Neural progenitor cell (in vitro differentiated cells): Measurements from ENCODE around the gene VAV2. TPM values are rescaled to one million over a fixed set of nuclear protein-coding genes. Genes with fewer than 3 reads are reported as not detected.

Experiments
- DNase-seq: peaks from one replicate; pipeline ENCODE4 v3.0.0-alpha.2; 2016; ENCODE audit warnings: low spot score
- H2AFZ ChIP-seq: fragments of 200-600 bp; sonication (generic); replicated peaks from 2 replicates; pipeline ENCODE4 v1.6.1; 2016; ENCODE audit warnings: antibody characterized with exemption
- H3F3A ChIP-seq: fragments of 200-600 bp; sonication (generic); 2 replicates; pipeline ENCODE4 v1.6.1; 2016; ENCODE audit warnings: antibody characterized with exemption, low read depth
- H3K27ac ChIP-seq: fragments of 200-600 bp; sonication (generic); 2 replicates; pipeline ENCODE4 v1.5.1; 2016; ENCODE audit warnings: mild to moderate bottlenecking
- H3K27me3 ChIP-seq: fragments of 200-600 bp; sonication (generic); 2 replicates; pipeline ENCODE4 v1.6.1; 2016; ENCODE audit warnings: mild to moderate bottlenecking, moderate library complexity
- H3K36me3 ChIP-seq: fragments of 200-600 bp; sonication (generic); 2 replicates; pipeline ENCODE4 v1.5.1; 2016
- H3K4me1 ChIP-seq: fragments of 200-600 bp; sonication (generic); 2 replicates; pipeline ENCODE4 v1.6.1; 2016; ENCODE audit warnings: mixed run types
- H3K4me2 ChIP-seq: fragments of 200-600 bp; sonication (generic); 2 replicates; pipeline ENCODE4 v1.6.1; 2016
- H3K4me3 ChIP-seq: fragments of 200-600 bp; sonication (generic); 2 replicates; pipeline ENCODE4 v1.5.1; 2016
- H3K79me2 ChIP-seq: fragments of 200-600 bp; sonication (generic); 2 replicates; pipeline ENCODE4 v1.6.1; 2016; ENCODE audit warnings: low read depth
- H3K9ac ChIP-seq: fragments of 200-600 bp; sonication (generic); 2 replicates; pipeline ENCODE4 v1.6.1; 2016
- H3K9me3 ChIP-seq: fragments of 200-600 bp; sonication (generic); 2 replicates; pipeline ENCODE4 v1.5.1; 2016; ENCODE audit warnings: low read depth
- H4K20me1 ChIP-seq: fragments of 200-600 bp; sonication (generic); 2 replicates; pipeline ENCODE4 v1.6.1; 2016; ENCODE audit warnings: low read depth
- H3K27ac Mint-ChIP-seq: 3 replicates; pipeline ENCODE4 v1.8.0; 2021; ENCODE audit warnings: mixed read lengths
- H3K27me3 Mint-ChIP-seq: 2 replicates; pipeline ENCODE4 v1.8.0; 2022; ENCODE audit warnings: low read depth, mild to moderate bottlenecking, inconsistent platforms, moderate library complexity, mixed read lengths; ENCODE audit not compliant: insufficient read depth
- H3K36me3 Mint-ChIP-seq: 3 replicates; pipeline ENCODE4 v1.8.0; 2021; ENCODE audit warnings: mixed read lengths
- H3K4me1 Mint-ChIP-seq: 3 replicates; pipeline ENCODE4 v1.8.0; 2021; ENCODE audit warnings: mixed read lengths
- H3K4me3 Mint-ChIP-seq: 3 replicates; pipeline ENCODE4 v1.8.0; 2021; ENCODE audit warnings: mild to moderate bottlenecking, moderate library complexity, mixed read lengths
- H3K9me3 Mint-ChIP-seq: 3 replicates; pipeline ENCODE4 v1.8.0; 2020; ENCODE audit warnings: mixed read lengths
- CTCF ChIP-seq: fragments of 200-600 bp; sonication (generic); IDR thresholded peaks from 2 replicates; pipeline ENCODE4 v1.5.1; 2017; ENCODE audit warnings: antibody characterized with exemption, mild to moderate bottlenecking
- EZH2 ChIP-seq: fragments of 200-600 bp; sonication (generic); IDR thresholded peaks from 2 replicates; pipeline ENCODE4 v1.6.1; 2017; ENCODE audit warnings: antibody characterized with exemption, mild to moderate bottlenecking, moderate library complexity
- EZH2phosphoT487 ChIP-seq: fragments of 200-600 bp; sonication (generic); IDR thresholded peaks from 2 replicates; pipeline ENCODE4 v1.6.1; 2017; ENCODE audit warnings: antibody characterized with exemption
- total RNA-seq: library from RNA; depleted of rRNA; stranded (reverse); fragments of >200 nt; gene quantifications from 2 replicates; pipeline ENCODE4 v1.2.3, GENCODE V29; 2015; ENCODE audit warnings: low replicate concordance

Gene VAV2
- total RNA-seq, 1 donor from 2014 or later: 12.9 TPM

DNA sequence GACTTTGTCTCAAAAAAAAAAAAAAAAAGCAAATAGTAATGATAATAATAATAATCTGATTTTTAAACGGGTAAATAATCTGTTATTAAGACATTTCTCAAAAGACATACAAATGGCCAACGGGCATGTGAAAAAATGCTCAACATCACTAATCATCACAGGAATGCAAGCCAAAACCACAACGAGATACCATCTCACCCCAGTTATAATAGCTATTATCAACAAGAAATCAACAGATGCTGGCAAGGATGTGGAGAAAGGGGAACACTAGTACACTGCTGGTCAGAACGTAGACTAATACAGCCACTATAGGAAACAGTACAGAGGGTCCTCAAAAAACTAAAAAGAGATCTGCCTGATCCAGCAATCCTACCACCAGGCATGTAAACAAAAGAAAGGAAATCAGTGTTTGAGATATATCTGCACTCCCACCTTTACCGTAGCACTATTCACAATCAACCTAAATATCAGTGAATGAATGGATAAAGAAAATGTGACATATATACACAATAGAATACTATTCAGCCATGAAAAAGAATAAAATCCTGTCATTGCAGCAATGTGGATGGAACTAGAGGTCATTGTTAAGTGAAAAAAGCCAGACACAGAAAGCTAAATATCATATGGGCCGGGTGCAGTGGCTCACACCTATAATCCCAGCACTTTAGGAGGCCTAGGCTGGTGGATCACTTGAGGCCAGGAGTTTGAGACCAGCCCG lies 24.9 kb downstream of the VAV2 start:
- no peak for TF ChIP-seq EZH2
- TF ChIP-seq EZH2phosphoT487: no peak
- no peak for TF ChIP-seq CTCF

GRCh38 chr9:133964463-133964862 lies 27.7 kb downstream of the VAV2 start:
- TF ChIP-seq CTCF (no peak), EZH2phosphoT487 (no peak), EZH2 (no peak)
- Histone ChIP-seq H3K4me3 (no peak overlapping the region), H2AFZ (no peak overlapping the region), H3F3A (peaks cover 13% of the 10 kb centered on the region), H4K20me1 (peaks cover 59% of the 10 kb centered on the region), H3K4me1 (peaks cover 25% of the 10 kb centered on the region), H3K9ac (no peak overlapping the region), H3K27me3 (no peaks in the 10 kb centered on the region), H3K4me2 (no peak overlapping the region), H3K36me3 (no peaks in the 10 kb centered on the region), H3K27ac (no peak overlapping the region), H3K79me2 (peaks cover 99% of the 10 kb centered on the region), H3K9me3 (no peaks in the 10 kb centered on the region)
- H3K4me1 Mint-ChIP-seq: peaks cover 22% of the 10 kb centered on the region
- H3K27me3 Mint-ChIP-seq: peaks cover 5% of the 10 kb centered on the region
- peaks cover 17% of the 10 kb centered on the region for H3K36me3 Mint-ChIP-seq
- peaks cover 21% of the 10 kb centered on the region for H3K9me3 Mint-ChIP-seq
- no peak overlapping the region for H3K4me3 Mint-ChIP-seq
- DNase-seq: no peak
- H3K27ac Mint-ChIP-seq: no peak overlapping the region

More for the DNA sequence above, 24.9 kb downstream of the VAV2 start:
- peaks cover 5% of the 10 kb centered on the region for H3K27me3 Mint-ChIP-seq
- H3K9ac ChIP-seq: no peak overlapping the region
- peaks cover 99% of the 10 kb centered on the region for H3K79me2 ChIP-seq
- H3K4me1 ChIP-seq: peaks cover 14% of the 10 kb centered on the region
- peaks cover 17% of the 10 kb centered on the region for H3K36me3 Mint-ChIP-seq
- H3K27me3 ChIP-seq: no peaks in the 10 kb centered on the region
- H3K4me3 ChIP-seq: no peak overlapping the region
- H3K9me3 Mint-ChIP-seq: peaks cover 21% of the 10 kb centered on the region
- H3K4me1 Mint-ChIP-seq: peaks cover 25% of the 10 kb centered on the region
- H3K36me3 ChIP-seq: no peaks in the 10 kb centered on the region
- no peak overlapping the region for H3K4me3 Mint-ChIP-seq
- H4K20me1 ChIP-seq: peaks cover 60% of the 10 kb centered on the region
- H3K9me3 ChIP-seq: no peaks in the 10 kb centered on the region
- no peak overlapping the region for H2AFZ ChIP-seq
- H3K27ac ChIP-seq: no peak overlapping the region
- DNase-seq: no peak
- no peak overlapping the region for H3K4me2 ChIP-seq
- H3K27ac Mint-ChIP-seq: no peak overlapping the region
- H3F3A ChIP-seq: no peaks in the 10 kb centered on the region

GRCh38 chr9:133963166-133963565 lies 29.0 kb downstream of the VAV2 start:
- no peak overlapping the region for H2AFZ ChIP-seq
- H3F3A ChIP-seq: peaks cover 13% of the 10 kb centered on the region
- H3K9me3 Mint-ChIP-seq: peaks cover 21% of the 10 kb centered on the region
- DNase-seq: no peak
- H3K27ac Mint-ChIP-seq: no peak overlapping the region
- H3K36me3 ChIP-seq: no peaks in the 10 kb centered on the region
- H3K27me3 ChIP-seq: no peaks in the 10 kb centered on the region
- peaks cover 59% of the 10 kb centered on the region for H4K20me1 ChIP-seq
- no peak overlapping the region for H3K4me2 ChIP-seq
- H3K4me1 Mint-ChIP-seq: peaks cover 35% of the 10 kb centered on the region
- H3K79me2 ChIP-seq: peaks cover 97% of the 10 kb centered on the region
- H3K4me3 ChIP-seq: no peak overlapping the region
- TF ChIP-seq CTCF (no peak), EZH2 (no peak), EZH2phosphoT487 (no peak)
- no peak overlapping the region for H3K9ac ChIP-seq
- no peaks in the 10 kb centered on the region for H3K9me3 ChIP-seq
- H3K36me3 Mint-ChIP-seq: peaks cover 17% of the 10 kb centered on the region
- H3K4me3 Mint-ChIP-seq: no peak overlapping the region
- no peak overlapping the region for H3K27ac ChIP-seq
- peaks cover 5% of the 10 kb centered on the region for H3K27me3 Mint-ChIP-seq
- peaks cover 37% of the 10 kb centered on the region for H3K4me1 ChIP-seq
